Left lung (tissue), 10 donors: Measurements from ENCODE around the gene HOXA6. TPM values are rescaled to one million over a fixed set of nuclear protein-coding genes. Genes with fewer than 3 reads are reported as not detected.

Source experiments
- ATAC-seq: fragments of 200-7000 bp; cut with Tn5 transposase; one replicate; pipeline ENCODE4 v1.9.1; 2020; ENCODE audit warnings: moderate library complexity
- DNase-seq, 4 donors: peaks; one replicate each; pipeline ENCODE4 v3.0.0-alpha.2; 2013 to 2020
- H3K27ac ChIP-seq, 2 donors: fragments of 200-600 bp; sonication (generic) in 1 of 2; one replicate each; pipeline versions ENCODE4 v1.5.0 to v1.8.0; 2020 to 2021
- H3K27me3 ChIP-seq, 2 donors: fragments of 200-600 bp; sonication (generic) in 1 of 2; one replicate each; pipeline versions ENCODE4 v1.5.0 to v1.8.0; 2020 to 2021
- H3K36me3 ChIP-seq, 2 donors: fragments of 200-600 bp; sonication (generic) in 1 of 2; one replicate each; pipeline versions ENCODE4 v1.5.0 to v1.8.0; 2020 to 2021
- H3K4me1 ChIP-seq, 2 donors: fragments of 200-600 bp; one replicate each; pipeline ENCODE4 v1.8.0; 2021
- H3K4me3 ChIP-seq, 2 donors: fragments of 200-600 bp; sonication (generic) in 1 of 2; one replicate each; pipeline versions ENCODE4 v1.5.0 to v1.8.0; 2020 to 2021; ENCODE audit warnings: mild to moderate bottlenecking in 1 of 2
- H3K9me3 ChIP-seq, 2 donors: fragments of 200-600 bp; sonication (generic) in 1 of 2; one replicate each; pipeline versions ENCODE4 v1.5.0 to v1.8.0; 2020 to 2021
- CTCF ChIP-seq, 2 donors: fragments of 200-600 bp; sonication (generic) in 1 of 2; IDR thresholded peaks; one replicate each; pipeline versions ENCODE4 v1.5.0 to v1.8.0; 2021; ENCODE audit warnings: antibody characterized with exemption in 2 of 2
- intact Hi-C, 2 donors: fragments of 100-400 bp; cut with DNase I; formaldehyde crosslinking; loops; one replicate each; pipeline versions ENCODE4 v1.11.2 to v1.14.2; 2022
- polyA plus RNA-seq, 6 donors: library from polyadenylated mRNA; unstranded; fragments of 120-200 nt; gene quantifications; one replicate each; pipeline ENCODE4 v1.2.1, GENCODE V29; 2013; ENCODE audit not compliant: insufficient read length in 6 of 6
- total RNA-seq, 2 donors: library from RNA; stranded (reverse); fragmentation: NEBNext Ultra II Directional; extraction: Animal tissue kit (Norgen Biotek cat#: 25700); gene quantifications; one replicate each; pipeline ENCODE4 v1.2.1, GENCODE V29; 2021
- donor health status: DM: no; HTN: yes; CAD: no.
- donor health status: DM: no; HTN: no; CAD: no.

The HOXA6 gene
- total and polyA plus RNA-seq, 8 donors, result 3.5 to 16.2 (median 14.2) TPM

GRCh38 chr7:27115221-27116026, 32.1 kb downstream of the HOXA6 start:
- Histone ChIP-seq H3K4me3 (peak overlapping the region; percentile 33 to 41), H3K27ac (peak overlapping the region; percentile 73 to 86), H3K27me3 (peaks cover 6 to 81% of the 10 kb centered on the region in 2 donors), H3K9me3 (no peaks in the 10 kb centered on the region), H3K4me1 (peaks cover 6 to 9% of the 10 kb centered on the region in 2 donors), H3K36me3 (no peaks in the 10 kb centered on the region)
- ATAC-seq, result no peak
- TF ChIP-seq CTCF (IDR thresholded peaks at IDR 0.05), result no peak
- intact Hi-C loops, result no loop called here
- DNase-seq, result peak in 1 of 4 donors; percentile 66

GRCh38 chr7:27114881-27115220, 32.7 kb downstream of the HOXA6 start:
- Histone ChIP-seq H3K27me3 (peaks cover 6 to 82% of the 10 kb centered on the region in 2 donors), H3K4me1 (peaks cover 2 to 9% of the 10 kb centered on the region in 2 donors), H3K36me3 (no peaks in the 10 kb centered on the region), H3K9me3 (no peaks in the 10 kb centered on the region), H3K4me3 (peak overlapping the region; percentile 33 to 41), H3K27ac (peak overlapping the region; percentile 73 to 86)
- no peak for TF ChIP-seq CTCF (IDR thresholded peaks at IDR 0.05)
- DNase-seq, result no peak
- intact Hi-C loops, result no loop called here
- no peak for ATAC-seq

GRCh38 chr7:27113991-27114769, 33.4 kb downstream of the HOXA6 start:
- no peak for TF ChIP-seq CTCF (IDR thresholded peaks at IDR 0.05)
- H3K4me3 ChIP-seq, result peak overlapping the region; percentile 32 to 42
- ATAC-seq (peak; percentile 42), DNase-seq (peak in 2 of 4 donors; percentile 73 to 90)
- peaks cover 0 to 5% of the 10 kb centered on the region in 2 donors for H3K4me1 ChIP-seq
- no peaks in the 10 kb centered on the region for H3K9me3 ChIP-seq
- intact Hi-C loops, result no loop called here
- H3K27ac ChIP-seq, result peak overlapping the region; percentile 71 to 90
- no peaks in the 10 kb centered on the region for H3K36me3 ChIP-seq
- H3K27me3 ChIP-seq, result peaks cover 6 to 78% of the 10 kb centered on the region in 2 donors

- no peaks in the 10 kb centered on the region for H3K36me3 ChIP-seq
- no peaks in the 10 kb centered on the region for H3K9me3 ChIP-seq
- intact Hi-C loops, result no loop called here
Measured at GRCh38 chr7:27112955-27113949, 34.3 kb downstream of the HOXA6 start.

More at GRCh38 chr7:27112955-27113949, 34.3 kb downstream of the HOXA6 start:
- H3K4me1 ChIP-seq, result peaks cover 0 to 5% of the 10 kb centered on the region in 2 donors
- H3K4me3 ChIP-seq, result peak overlapping the region; percentile 32 to 42
- H3K27ac ChIP-seq, result peak overlapping the region; percentile 71 to 90
- peak; percentile 52 to 84 (median 76) for DNase-seq
- TF ChIP-seq CTCF (IDR thresholded peaks at IDR 0.05), result no peak
- peak; percentile 14 for ATAC-seq
- H3K27me3 ChIP-seq, result peaks cover 4 to 77% of the 10 kb centered on the region in 2 donors
